Omental fat pad (tissue), 4 donors: ENCODE data around the gene SLC11A2. TPM values are rescaled to one million over a fixed set of nuclear protein-coding genes. Genes with fewer than 3 reads are reported as not detected.

ENCODE experiments used
- ATAC-seq: fragments of 150-250 bp; one replicate; pipeline ENCODE4 v1.9.1; 2016; ENCODE audit warnings: mild to moderate bottlenecking, moderate library complexity; ENCODE audit not compliant: low FRiP score
- DNase-seq: peaks from one replicate; pipeline ENCODE4 v3.0.0-alpha.2; 2019; ENCODE audit warnings: low spot score
- total RNA-seq, 4 donors: library from RNA; depleted of rRNA; stranded (reverse); fragments of >200 nt; gene quantifications; one replicate each; pipeline ENCODE4 v1.1.0, GENCODE V29; 2016
- TF ChIP-seq, protein P1 (sequence below), 3 donors: fragments of 450-650 bp; IDR thresholded peaks; one replicate each; pipeline ENCODE4 v1.5.1; 2016 to 2017; ENCODE audit warnings: antibody characterized with exemption in 3 of 3, mild to moderate bottlenecking in 3 of 3, moderate library complexity in 2 of 3

SLC11A2 gene
- total RNA-seq, 4 donors from 2014 or later: 39.6 to 59.6 (median 50.7) TPM

DNA sequence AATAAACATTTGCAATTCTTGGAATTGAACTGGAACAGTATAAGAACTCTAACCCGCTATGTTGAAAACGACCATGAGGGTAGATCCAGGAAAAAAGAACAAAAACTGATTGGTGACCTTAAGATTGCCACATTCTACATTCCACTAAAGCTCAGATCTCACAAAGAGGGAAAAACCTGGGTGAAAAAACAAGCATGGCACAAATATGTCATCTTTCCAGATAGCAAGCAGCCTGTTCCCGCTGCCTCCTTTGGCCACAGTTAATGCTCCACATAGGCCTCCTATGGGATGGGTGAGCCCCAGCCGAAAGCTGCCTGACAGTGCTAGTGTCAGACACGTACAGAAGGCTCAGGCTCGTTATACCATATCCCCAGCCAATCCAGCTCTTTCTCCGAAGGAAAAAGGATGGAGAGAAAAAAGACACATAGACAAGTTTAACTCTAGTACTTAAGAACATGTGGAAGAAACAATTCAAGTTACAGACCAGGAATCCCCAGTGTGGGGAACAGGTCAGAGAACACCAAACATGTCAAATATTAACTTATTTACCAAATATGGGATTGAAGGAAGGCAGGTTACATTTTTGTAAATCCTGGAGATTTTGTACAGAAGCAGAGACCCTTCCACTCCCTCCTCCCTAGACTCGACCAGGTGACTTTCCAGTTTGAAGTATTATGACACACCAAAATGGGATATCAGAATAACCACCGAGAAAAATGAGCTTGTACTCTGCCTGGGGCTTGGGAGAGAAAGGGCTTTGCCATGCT lies 36.6 kb upstream of the SLC11A2 start:
- ATAC-seq (no peak), DNase-seq (no peak)
- TF ChIP-seq, protein P1, sequence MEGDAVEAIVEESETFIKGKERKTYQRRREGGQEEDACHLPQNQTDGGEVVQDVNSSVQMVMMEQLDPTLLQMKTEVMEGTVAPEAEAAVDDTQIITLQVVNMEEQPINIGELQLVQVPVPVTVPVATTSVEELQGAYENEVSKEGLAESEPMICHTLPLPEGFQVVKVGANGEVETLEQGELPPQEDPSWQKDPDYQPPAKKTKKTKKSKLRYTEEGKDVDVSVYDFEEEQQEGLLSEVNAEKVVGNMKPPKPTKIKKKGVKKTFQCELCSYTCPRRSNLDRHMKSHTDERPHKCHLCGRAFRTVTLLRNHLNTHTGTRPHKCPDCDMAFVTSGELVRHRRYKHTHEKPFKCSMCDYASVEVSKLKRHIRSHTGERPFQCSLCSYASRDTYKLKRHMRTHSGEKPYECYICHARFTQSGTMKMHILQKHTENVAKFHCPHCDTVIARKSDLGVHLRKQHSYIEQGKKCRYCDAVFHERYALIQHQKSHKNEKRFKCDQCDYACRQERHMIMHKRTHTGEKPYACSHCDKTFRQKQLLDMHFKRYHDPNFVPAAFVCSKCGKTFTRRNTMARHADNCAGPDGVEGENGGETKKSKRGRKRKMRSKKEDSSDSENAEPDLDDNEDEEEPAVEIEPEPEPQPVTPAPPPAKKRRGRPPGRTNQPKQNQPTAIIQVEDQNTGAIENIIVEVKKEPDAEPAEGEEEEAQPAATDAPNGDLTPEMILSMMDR (IDR thresholded peaks at IDR 0.05): no peak

GRCh38 chr12:51059086-51059485 lies 32.9 kb upstream of the SLC11A2 start:
- no peak for ATAC-seq
- DNase-seq: no peak
- TF ChIP-seq, protein P1 (IDR thresholded peaks at IDR 0.05): no peak

- ATAC-seq (no peak), DNase-seq (no peak)
- TF ChIP-seq, protein P1 (IDR thresholded peaks at IDR 0.05): no peak
Measured at GRCh38 chr12:51056242-51056641, 30.1 kb upstream of the SLC11A2 start.

DNA sequence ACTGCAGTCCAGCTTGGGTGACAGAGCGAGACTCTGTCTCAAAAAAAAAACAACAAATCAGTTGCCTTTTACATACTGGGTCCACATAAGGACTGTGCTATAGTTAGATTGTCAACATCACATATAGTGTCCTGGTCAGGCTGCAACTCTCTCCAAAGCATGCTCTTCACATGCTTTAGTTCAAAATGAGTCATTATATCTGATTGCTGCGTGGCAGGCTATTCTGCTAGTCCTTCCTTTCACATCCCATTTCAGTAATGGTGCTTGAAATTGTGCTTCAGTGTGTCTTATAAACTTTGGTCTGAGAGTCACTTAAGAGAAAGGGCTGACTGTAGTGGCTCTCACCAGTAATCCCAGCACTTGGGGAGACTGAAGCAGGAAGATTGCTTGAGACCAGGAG lies 28.9 kb upstream of the SLC11A2 start:
- DNase-seq (no peak), ATAC-seq (no peak)
- TF ChIP-seq, protein P1 (IDR thresholded peaks at IDR 0.05): no peak

DNA sequence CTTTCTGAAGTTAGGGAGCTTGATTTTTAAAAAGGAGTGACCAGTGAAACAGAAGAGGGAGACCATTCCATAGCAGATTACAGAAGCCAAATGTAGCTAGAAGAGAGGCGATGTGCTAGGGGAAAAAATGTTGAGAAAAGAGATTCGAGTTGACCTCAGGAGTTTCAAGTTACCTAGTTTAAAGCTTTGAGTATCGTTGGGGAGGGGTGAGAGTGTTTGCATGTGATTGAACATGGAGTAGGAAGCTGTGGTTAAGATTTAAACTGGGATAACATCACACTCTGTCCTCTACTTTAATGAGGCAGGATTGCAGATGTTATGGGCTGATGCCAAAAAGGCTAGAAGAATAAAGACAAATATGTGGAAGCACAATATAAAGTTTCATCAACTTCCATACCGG lies 25.6 kb upstream of the SLC11A2 start:
- DNase-seq: no peak
- TF ChIP-seq, protein P1 (IDR thresholded peaks at IDR 0.05): no peak
- ATAC-seq: no peak

DNA sequence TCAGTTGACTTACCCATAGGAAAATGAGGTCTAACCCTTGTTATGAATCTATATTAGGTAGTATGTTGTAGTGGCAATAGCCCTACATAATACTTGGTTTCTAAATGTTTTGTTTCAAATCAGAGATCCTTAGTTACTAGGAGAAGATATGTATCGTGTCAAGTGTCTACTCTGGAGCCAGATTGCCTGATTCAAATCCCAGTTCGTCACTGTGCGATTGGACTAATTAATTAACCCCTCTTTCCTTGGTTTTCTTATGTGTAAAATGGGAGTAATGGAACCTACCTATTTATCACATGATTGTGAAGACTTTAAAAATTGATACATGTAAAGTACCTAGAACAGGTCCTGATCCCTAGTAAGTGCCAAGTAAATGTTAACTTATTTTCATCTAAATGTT lies 23.3 kb upstream of the SLC11A2 start:
- no peak for ATAC-seq
- no peak for DNase-seq
- TF ChIP-seq, protein P1 (IDR thresholded peaks at IDR 0.05): no peak

- no peak for DNase-seq
- no peak for ATAC-seq
- TF ChIP-seq, protein P1 (IDR thresholded peaks at IDR 0.05): no peak
Measured at GRCh38 chr12:51048661-51049251, 22.6 kb upstream of the SLC11A2 start.
